Body of pancreas (tissue), 4 donors: ENCODE measurements around the gene PHC3. TPM values are rescaled to one million over a fixed set of nuclear protein-coding genes. Genes with fewer than 3 reads are reported as not detected.

Experiments used
- ATAC-seq: fragments of 150-250 bp; one replicate; pipeline ENCODE4 v1.9.1; 2016
- DNase-seq, 4 donors: peaks; one replicate each; pipeline ENCODE4 v3.0.0-alpha.2; 2019
- H3K27ac ChIP-seq, 4 donors: fragments of 200-600 bp; sonication (generic); 1 replicate in 3 of 4; 2 replicates in 1 of 4; pipeline versions ENCODE4 v1.5.1 to v1.6.1; 2016 to 2019; ENCODE audit warnings: mild to moderate bottlenecking in 1 of 4, mixed read lengths in 1 of 4, moderate library complexity in 1 of 4
- H3K27me3 ChIP-seq, 2 donors: fragments of 200-600 bp; sonication (generic); one replicate each; pipeline ENCODE4 v1.6.0; 2016; ENCODE audit warnings: mild to moderate bottlenecking in 1 of 2
- H3K36me3 ChIP-seq, 2 donors: fragments of 200-600 bp; sonication (generic); replicated peaks in 1 of 2; 2 replicates each; pipeline ENCODE4 v1.5.1; 2016; ENCODE audit warnings: low read depth in 2 of 2; ENCODE audit not compliant: insufficient read depth in 1 of 2
- H3K4me1 ChIP-seq: fragments of 200-600 bp; sonication (generic); one replicate; pipeline ENCODE4 v1.6.0; 2016
- H3K4me3 ChIP-seq, 2 donors: fragments of 200-600 bp; sonication (generic); 1 replicate in 1 of 2; 2 replicates in 1 of 2; pipeline ENCODE4 v1.5.1; 2016 to 2019
- H3K9me3 ChIP-seq, 3 donors: fragments of 200-600 bp; sonication (generic); 1 replicate in 2 of 3; 2 replicates in 1 of 3; pipeline ENCODE4 v1.5.1; 2016
- POLR2A ChIP-seq, 3 donors: fragments of 450-650 bp; IDR thresholded peaks; one replicate each; pipeline ENCODE4 v1.6.1; 2016; ENCODE audit warnings: antibody characterized with exemption in 3 of 3, mild to moderate bottlenecking in 2 of 3
- WGBS, 2 donors: methylation state at CpG; one replicate each; pipeline ENCODE4 v1.1.5; 2017; 5-methylcytosine and 5-hydroxymethylcytosine counted together
- intact Hi-C: fragments of 100-400 bp; cut with DNase I; formaldehyde crosslinking; loops from one replicate; pipeline ENCODE4 v1.15.1; 2023
- total RNA-seq, 2 donors: library from RNA; depleted of rRNA; stranded (reverse); fragments of >200 nt; gene quantifications; one replicate each; pipeline ENCODE4 v1.1.0, GENCODE V29; 2016
- TF ChIP-seq, protein P1 (sequence below), 7 experiments: fragments of 450-650 bp in 4 of 7; fragments of 200-600 bp in 3 of 7; sonication (generic) in 3 of 7; IDR thresholded peaks; one replicate each; pipeline ENCODE4 v1.5.1; 2016 to 2019; ENCODE audit warnings: antibody characterized with exemption in 7 of 7

PHC3 gene
- total RNA-seq, 2 donors from 2014 or later, result 34.8 to 58.7 TPM

- no peak for ATAC-seq
- no peak overlapping the region for H3K27ac ChIP-seq
- H3K4me1 ChIP-seq, result no peaks in the 10 kb centered on the region
- H3K9me3 ChIP-seq, result no peaks in the 10 kb centered on the region
- no peaks in the 10 kb centered on the region for H3K27me3 ChIP-seq
- H3K4me3 ChIP-seq, result no peak overlapping the region
- WGBS, 2 donors, result 100% methylated on average over 3 of the region's 3 CpGs
- intact Hi-C loops, result no loop called here
- DNase-seq, result no peak
- no peak for TF ChIP-seq POLR2A (IDR thresholded peaks at IDR 0.05)
- TF ChIP-seq, protein P1, sequence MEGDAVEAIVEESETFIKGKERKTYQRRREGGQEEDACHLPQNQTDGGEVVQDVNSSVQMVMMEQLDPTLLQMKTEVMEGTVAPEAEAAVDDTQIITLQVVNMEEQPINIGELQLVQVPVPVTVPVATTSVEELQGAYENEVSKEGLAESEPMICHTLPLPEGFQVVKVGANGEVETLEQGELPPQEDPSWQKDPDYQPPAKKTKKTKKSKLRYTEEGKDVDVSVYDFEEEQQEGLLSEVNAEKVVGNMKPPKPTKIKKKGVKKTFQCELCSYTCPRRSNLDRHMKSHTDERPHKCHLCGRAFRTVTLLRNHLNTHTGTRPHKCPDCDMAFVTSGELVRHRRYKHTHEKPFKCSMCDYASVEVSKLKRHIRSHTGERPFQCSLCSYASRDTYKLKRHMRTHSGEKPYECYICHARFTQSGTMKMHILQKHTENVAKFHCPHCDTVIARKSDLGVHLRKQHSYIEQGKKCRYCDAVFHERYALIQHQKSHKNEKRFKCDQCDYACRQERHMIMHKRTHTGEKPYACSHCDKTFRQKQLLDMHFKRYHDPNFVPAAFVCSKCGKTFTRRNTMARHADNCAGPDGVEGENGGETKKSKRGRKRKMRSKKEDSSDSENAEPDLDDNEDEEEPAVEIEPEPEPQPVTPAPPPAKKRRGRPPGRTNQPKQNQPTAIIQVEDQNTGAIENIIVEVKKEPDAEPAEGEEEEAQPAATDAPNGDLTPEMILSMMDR (IDR thresholded peaks at IDR 0.05), result no peak
- peaks cover 0 to 3% of the 10 kb centered on the region in 2 donors for H3K36me3 ChIP-seq
These were observed 91.5 kb downstream of the PHC3 start for GRCh38 chr3:170089862-170090600.

GRCh38 chr3:170085396-170085795 is 96.1 kb downstream of the PHC3 start:
- Histone ChIP-seq H3K27ac (no peak overlapping the region), H3K4me3 (no peak overlapping the region), H3K9me3 (no peaks in the 10 kb centered on the region), H3K36me3 (no peaks in the 10 kb centered on the region), H3K27me3 (no peaks in the 10 kb centered on the region), H3K4me1 (no peaks in the 10 kb centered on the region)
- TF ChIP-seq, protein P1 (IDR thresholded peaks at IDR 0.05), result no peak
- intact Hi-C loops, result no loop called here
- DNase-seq (no peak), ATAC-seq (no peak)
- 84 to 88% methylated on average over 6 of the region's 6 CpGs for WGBS, 2 donors

GRCh38 chr3:170083343-170083742 is 98.2 kb downstream of the PHC3 start:
- no peaks in the 10 kb centered on the region for H3K27me3 ChIP-seq
- DNase-seq (no peak), ATAC-seq (no peak)
- TF ChIP-seq, protein P1 (IDR thresholded peaks at IDR 0.05), result no peak
- no peak for TF ChIP-seq POLR2A (IDR thresholded peaks at IDR 0.05)
- H3K4me1 ChIP-seq, result peaks cover 3% of the 10 kb centered on the region
- H3K27ac ChIP-seq, result no peak overlapping the region
- H3K4me3 ChIP-seq, result no peak overlapping the region
- no peaks in the 10 kb centered on the region for H3K36me3 ChIP-seq
- no peaks in the 10 kb centered on the region for H3K9me3 ChIP-seq
- WGBS, 2 donors, result 91 to 100% methylated on average over 1 of the region's 1 CpG
- intact Hi-C loops, result no loop called here

DNA sequence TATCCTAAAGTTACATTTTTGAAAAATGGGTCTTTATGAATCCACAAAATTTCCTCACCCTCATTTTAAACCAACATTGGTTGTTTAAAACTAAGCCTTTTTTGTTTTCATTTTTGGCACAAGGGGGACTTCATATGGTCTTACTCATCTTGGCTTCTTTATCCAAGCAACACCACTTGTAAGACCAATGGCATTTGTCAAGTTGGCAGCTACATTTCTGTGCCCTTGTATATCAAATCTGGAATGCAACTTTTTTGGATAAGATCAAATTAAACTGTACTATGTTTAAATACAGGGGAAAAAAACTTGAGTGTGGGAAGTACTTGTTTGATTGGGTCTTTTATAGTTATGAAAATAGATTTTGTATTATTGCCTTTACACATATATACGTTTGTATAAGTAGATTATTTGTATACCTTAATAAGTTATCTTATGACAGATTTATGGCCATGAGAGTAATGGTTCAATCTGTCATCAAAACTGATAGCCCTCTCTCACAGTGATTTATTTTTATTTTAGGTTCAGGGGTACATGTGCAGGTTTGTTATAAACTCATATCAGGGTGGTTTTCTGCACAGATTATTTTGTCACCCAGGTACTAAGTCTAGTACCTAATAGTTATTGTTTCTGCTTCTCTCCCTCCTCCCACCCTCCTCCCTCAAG is 100.3 kb downstream of the PHC3 start:
- Histone ChIP-seq H3K27ac (no peak overlapping the region), H3K4me1 (peaks cover 3% of the 10 kb centered on the region), H3K9me3 (no peaks in the 10 kb centered on the region), H3K4me3 (no peak overlapping the region), H3K27me3 (no peaks in the 10 kb centered on the region), H3K36me3 (no peaks in the 10 kb centered on the region)
- TF ChIP-seq POLR2A (IDR thresholded peaks at IDR 0.05), result no peak
- TF ChIP-seq, protein P1 (IDR thresholded peaks at IDR 0.05), result no peak
- intact Hi-C loops, result no loop called here
- WGBS, 2 donors, result 68 to 73% methylated on average over 1 of the region's 1 CpG
- ATAC-seq, result no peak
- no peak for DNase-seq
